Coronary artery (tissue), 2 donors: ENCODE measurements around the gene THAP4.

Experiments
- DNase-seq: peaks from one replicate; pipeline ENCODE4 v3.0.0-alpha.2; 2017; ENCODE audit warnings: low spot score
- H3K27ac ChIP-seq, 2 donors: fragments of 200-600 bp; sonication (generic); one replicate each; pipeline ENCODE4 v1.5.1; 2016 to 2019
- H3K4me3 ChIP-seq: fragments of 200-600 bp; sonication (generic); 2 replicates; pipeline ENCODE4 v1.5.1; 2016; ENCODE audit warnings: mild to moderate bottlenecking, moderate library complexity
- TF ChIP-seq, protein P1 (sequence below): fragments of 200-600 bp; sonication (generic); IDR thresholded peaks from one replicate; pipeline ENCODE4 v1.5.1; 2019; ENCODE audit warnings: antibody characterized with exemption

Gene THAP4

DNA sequence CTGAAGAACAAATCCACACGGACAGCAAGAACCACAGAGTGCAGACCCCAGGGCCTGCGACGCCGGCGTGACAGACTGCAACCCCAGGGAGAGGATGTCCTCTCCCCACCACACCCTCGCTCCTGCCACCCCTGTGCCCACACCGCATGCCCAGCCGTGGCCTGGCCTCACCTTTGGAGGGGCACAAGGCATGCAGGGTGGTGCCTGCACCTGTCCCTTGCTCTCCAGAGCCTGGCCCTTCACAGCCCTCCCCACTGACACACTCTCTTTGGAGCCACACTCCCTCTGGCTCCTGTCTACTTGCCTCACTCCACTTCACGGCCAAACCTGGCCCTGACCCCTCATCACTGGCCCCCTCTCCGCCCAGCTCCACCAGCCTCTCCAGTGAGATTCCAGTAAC lies 9.3 kb downstream of the THAP4 start:
- H3K4me3 ChIP-seq = no peak overlapping the region
- no peak overlapping the region for H3K27ac ChIP-seq
- DNase-seq = no peak
- TF ChIP-seq, protein P1, sequence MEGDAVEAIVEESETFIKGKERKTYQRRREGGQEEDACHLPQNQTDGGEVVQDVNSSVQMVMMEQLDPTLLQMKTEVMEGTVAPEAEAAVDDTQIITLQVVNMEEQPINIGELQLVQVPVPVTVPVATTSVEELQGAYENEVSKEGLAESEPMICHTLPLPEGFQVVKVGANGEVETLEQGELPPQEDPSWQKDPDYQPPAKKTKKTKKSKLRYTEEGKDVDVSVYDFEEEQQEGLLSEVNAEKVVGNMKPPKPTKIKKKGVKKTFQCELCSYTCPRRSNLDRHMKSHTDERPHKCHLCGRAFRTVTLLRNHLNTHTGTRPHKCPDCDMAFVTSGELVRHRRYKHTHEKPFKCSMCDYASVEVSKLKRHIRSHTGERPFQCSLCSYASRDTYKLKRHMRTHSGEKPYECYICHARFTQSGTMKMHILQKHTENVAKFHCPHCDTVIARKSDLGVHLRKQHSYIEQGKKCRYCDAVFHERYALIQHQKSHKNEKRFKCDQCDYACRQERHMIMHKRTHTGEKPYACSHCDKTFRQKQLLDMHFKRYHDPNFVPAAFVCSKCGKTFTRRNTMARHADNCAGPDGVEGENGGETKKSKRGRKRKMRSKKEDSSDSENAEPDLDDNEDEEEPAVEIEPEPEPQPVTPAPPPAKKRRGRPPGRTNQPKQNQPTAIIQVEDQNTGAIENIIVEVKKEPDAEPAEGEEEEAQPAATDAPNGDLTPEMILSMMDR = no peak

DNA sequence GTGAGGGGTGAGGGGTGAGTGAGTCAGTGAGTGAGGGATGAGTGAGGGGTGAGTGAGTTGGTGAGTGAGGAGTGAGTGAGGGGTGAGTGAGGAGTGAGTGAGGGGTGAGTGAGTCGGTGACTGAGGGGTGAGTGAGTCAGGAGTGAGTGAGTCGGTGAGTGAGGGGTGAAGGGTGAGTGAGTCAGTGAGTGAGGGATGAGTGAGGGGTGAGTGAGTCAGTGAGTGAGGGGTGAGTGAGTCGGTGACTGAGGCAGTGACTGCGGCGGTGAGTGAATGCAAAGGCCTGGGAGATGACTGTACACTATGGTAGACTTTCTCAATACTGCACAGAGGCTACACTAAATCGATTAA lies 16.6 kb downstream of the THAP4 start:
- Histone ChIP-seq H3K27ac (no peak overlapping the region), H3K4me3 (no peak overlapping the region)
- TF ChIP-seq, protein P1 = no peak
- DNase-seq = no peak

DNA sequence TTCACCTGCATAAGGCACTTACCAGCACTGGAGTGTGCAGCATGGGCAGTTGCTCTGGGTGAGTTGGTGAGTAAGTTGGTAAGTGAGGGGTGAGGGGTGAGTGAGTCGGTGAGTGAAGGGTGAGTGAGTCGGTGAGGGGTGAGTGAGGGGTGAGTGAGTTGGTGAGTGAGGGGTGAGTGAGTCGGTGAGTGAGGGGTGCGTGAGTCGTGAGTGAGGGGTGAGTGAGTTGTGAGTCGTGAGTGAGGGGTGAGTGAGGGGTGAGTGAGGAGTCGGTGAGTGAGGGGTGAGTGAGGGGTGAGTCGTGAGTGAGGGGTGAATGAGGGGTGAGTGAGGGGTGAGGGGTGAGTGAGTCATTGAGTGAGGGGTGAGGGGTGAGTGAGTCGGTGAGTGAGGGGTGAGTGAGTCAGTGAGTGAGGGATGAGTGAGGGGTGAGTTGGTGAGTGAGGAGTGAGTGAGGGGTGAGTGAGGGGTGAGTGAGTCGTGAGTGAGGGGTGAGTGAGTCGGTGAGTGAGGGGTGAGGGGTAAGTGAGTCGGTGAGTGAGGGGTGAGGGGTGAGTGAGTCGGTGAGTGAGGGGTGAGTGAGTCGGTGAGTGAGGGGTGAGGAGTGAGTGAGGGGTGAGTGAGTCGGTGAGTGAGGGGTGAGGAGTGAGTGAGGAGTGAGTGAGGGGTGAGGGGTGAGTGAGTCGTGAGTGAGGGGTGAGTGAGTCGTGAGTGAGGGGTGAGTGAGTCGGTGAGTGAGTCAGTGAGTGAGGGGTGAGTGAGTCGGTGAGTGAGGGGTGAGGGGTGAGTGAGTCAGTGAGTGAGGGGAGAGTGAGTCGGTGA lies 17.1 kb downstream of the THAP4 start:
- TF ChIP-seq, protein P1 = no peak
- no peak overlapping the region for H3K4me3 ChIP-seq
- no peak overlapping the region for H3K27ac ChIP-seq
- no peak for DNase-seq

DNA sequence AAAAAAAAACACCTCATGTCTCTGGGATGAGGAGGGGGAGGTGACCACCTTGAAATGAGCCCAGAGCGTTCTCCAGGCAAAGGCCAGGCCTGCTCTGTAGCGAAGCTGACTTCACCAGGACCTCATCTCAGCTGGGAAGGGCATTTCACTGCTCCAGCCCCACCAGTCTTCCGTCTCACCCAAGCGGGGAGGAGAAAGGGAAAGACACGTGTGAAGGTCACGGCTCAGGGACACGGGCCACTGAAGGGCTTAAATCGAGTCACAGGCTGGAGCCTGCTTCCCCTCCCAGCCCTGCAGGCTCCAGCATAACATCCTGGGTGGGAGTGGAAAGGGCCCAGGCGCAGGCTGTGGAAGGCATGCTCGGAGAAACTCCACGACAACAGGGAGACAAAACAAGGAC lies 18.1 kb downstream of the THAP4 start:
- TF ChIP-seq, protein P1 = no peak
- Histone ChIP-seq H3K4me3 (no peak overlapping the region), H3K27ac (no peak overlapping the region)
- DNase-seq = no peak

DNA sequence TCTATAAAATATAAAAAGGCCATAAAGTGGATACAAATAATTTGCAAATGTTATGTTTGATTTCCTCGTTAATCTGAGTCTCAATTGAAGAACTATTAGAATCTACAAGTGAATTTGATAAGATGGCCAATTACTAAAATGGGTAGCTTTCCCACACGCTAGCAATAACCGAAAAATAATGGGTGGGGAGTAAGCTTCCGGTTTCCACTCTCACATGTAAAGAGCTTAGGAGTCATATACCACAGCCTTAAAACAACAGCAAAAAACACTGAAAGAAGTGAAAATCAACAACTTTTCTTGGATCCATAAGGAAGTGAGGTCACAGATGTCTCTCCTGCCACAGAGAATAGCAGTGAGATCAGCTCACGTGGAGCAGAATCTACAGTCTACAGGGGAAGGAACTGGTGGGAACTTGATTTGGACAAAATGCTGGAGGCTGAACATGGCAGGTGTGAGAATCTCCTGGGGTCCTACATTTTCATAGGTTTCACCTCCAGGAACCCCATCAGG lies 18.6 kb downstream of the THAP4 start:
- no peak for DNase-seq
- TF ChIP-seq, protein P1 = no peak
- H3K4me3 ChIP-seq = no peak overlapping the region
- H3K27ac ChIP-seq = no peak overlapping the region

DNA sequence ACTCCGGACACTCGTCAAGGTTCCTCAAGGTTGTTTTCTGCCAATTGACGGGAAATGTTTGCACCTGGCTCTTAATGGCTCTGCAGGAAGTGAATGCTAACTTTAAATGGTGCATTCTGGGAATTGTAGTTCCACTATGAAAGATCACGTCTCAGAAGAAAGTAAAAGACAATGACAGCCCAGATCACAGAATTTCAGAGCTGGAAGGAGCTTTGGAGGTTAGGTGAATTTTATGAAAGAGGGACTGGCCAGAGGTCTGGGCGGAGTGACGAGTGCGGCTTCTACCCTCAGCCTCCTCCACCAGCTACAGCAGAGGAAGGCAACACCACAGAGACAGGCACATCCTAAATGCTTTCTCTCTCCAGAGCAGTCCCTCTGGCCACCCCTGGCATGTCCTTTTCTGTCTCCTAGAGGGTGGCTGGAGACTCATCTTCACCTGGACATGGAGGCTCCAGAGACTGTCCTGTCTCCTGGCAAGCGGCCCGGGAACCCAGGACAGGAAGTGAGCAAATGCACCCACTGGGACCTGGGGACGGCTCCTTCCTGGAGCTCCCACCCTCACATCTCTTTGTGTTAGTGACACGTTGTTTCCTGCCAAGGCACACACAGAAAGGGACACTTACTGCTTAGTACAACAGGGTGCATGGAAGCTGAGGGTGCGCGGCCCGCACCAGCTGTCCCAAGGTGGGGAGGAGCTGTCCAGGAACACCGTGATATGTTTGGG lies 19.4 kb downstream of the THAP4 start:
- no peak for DNase-seq
- Histone ChIP-seq H3K27ac (peak overlapping the region in 1 of 2 donors; percentile 7), H3K4me3 (peak overlapping the region; percentile 2)
- TF ChIP-seq, protein P1 = no peak
